Muscle layer of colon (tissue), 2 donors: ENCODE results near the gene TNFRSF8.

Source experiments
- H3K27ac ChIP-seq: one replicate; pipeline ENCODE4 v1.7.0; 2013; ENCODE audit warnings: low read depth, mild to moderate bottlenecking, low read length, moderate library complexity
- H3K27me3 ChIP-seq, 2 donors: one replicate each; pipeline ENCODE4 v1.7.0; 2013; ENCODE audit warnings: low read length in 2 of 2, mild to moderate bottlenecking in 2 of 2; ENCODE audit not compliant: insufficient read depth in 2 of 2, control insufficient read depth in 1 of 2
- H3K36me3 ChIP-seq: one replicate; pipeline ENCODE4 v1.7.0; 2013; ENCODE audit warnings: mild to moderate bottlenecking, low read length; ENCODE audit not compliant: insufficient read depth
- H3K4me1 ChIP-seq: one replicate; pipeline ENCODE4 v1.7.0; 2013; ENCODE audit warnings: mild to moderate bottlenecking, low read length; ENCODE audit not compliant: insufficient read depth
- H3K4me3 ChIP-seq, 2 donors: one replicate each; pipeline ENCODE4 v1.7.0; 2013; ENCODE audit warnings: low read length in 2 of 2, low read depth in 1 of 2, mild to moderate bottlenecking in 1 of 2, moderate library complexity in 1 of 2
- H3K9ac ChIP-seq: one replicate; pipeline ENCODE4 v1.7.0; 2013; ENCODE audit warnings: low read length
- H3K9me3 ChIP-seq: one replicate; pipeline ENCODE4 v1.7.0; 2013; ENCODE audit warnings: mild to moderate bottlenecking, low read length
- donor health status: abdominal sarcoma.
- donor health status: Adenocarcinoma of cecum.

The TNFRSF8 gene

GRCh38 chr1:12141163-12141850 lies 78.2 kb downstream of the TNFRSF8 start:
- no peaks in the 10 kb centered on the region for H3K9me3 ChIP-seq
- no peak overlapping the region for H3K27ac ChIP-seq
- no peak overlapping the region for H3K9ac ChIP-seq
- no peak overlapping the region for H3K4me3 ChIP-seq
- no peaks in the 10 kb centered on the region for H3K36me3 ChIP-seq
- H3K4me1 ChIP-seq = peaks cover 6% of the 10 kb centered on the region
- H3K27me3 ChIP-seq = no peaks in the 10 kb centered on the region

DNA sequence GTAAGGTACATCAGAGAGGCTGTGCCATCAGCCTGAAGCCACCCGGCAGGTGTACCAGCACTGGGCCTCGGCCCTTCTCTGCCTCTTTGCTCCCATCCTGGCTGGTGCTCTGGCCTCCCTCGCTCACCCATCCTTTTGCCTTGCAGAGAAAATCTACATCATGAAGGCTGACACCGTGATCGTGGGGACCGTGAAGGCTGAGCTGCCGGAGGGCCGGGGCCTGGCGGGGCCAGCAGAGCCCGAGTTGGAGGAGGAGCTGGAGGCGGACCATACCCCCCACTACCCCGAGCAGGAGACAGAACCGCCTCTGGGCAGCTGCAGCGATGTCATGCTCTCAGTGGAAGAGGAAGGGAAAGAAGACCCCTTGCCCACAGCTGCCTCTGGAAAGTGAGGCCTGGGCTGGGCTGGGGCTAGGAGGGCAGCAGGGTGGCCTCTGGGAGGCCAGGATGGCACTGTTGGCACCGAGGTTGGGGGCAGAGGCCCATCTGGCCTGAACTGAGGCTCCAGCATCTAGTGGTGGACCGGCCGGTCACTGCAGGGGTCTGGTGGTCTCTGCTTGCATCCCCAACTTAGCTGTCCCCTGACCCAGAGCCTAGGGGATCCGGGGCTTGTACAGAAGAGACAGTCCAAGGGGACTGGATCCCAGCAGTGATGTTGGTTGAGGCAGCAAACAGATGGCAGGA lies 79.2 kb downstream of the TNFRSF8 start:
- Histone ChIP-seq H3K36me3 (no peaks in the 10 kb centered on the region), H3K9me3 (no peaks in the 10 kb centered on the region), H3K4me1 (peaks cover 6% of the 10 kb centered on the region), H3K27me3 (no peaks in the 10 kb centered on the region), H3K27ac (no peak overlapping the region), H3K9ac (no peak overlapping the region), H3K4me3 (no peak overlapping the region)

GRCh38 chr1:12142891-12143630 lies 80.0 kb downstream of the TNFRSF8 start:
- H3K27ac ChIP-seq = peak overlapping the region; percentile 60
- no peaks in the 10 kb centered on the region for H3K36me3 ChIP-seq
- no peaks in the 10 kb centered on the region for H3K27me3 ChIP-seq
- no peaks in the 10 kb centered on the region for H3K9me3 ChIP-seq
- H3K9ac ChIP-seq = no peak overlapping the region
- peaks cover 6% of the 10 kb centered on the region for H3K4me1 ChIP-seq
- no peak overlapping the region for H3K4me3 ChIP-seq

GRCh38 chr1:12143631-12144155 lies 80.6 kb downstream of the TNFRSF8 start:
- peak overlapping the region; percentile 60 for H3K27ac ChIP-seq
- no peak overlapping the region for H3K4me3 ChIP-seq
- H3K27me3 ChIP-seq = no peaks in the 10 kb centered on the region
- peaks cover 6% of the 10 kb centered on the region for H3K4me1 ChIP-seq
- H3K9me3 ChIP-seq = no peaks in the 10 kb centered on the region
- H3K9ac ChIP-seq = no peak overlapping the region
- H3K36me3 ChIP-seq = no peaks in the 10 kb centered on the region

- peaks cover 6% of the 10 kb centered on the region for H3K4me1 ChIP-seq
- H3K36me3 ChIP-seq = no peaks in the 10 kb centered on the region
- H3K9me3 ChIP-seq = no peaks in the 10 kb centered on the region
- H3K27ac ChIP-seq = peak overlapping the region; percentile 52
- no peaks in the 10 kb centered on the region for H3K27me3 ChIP-seq
- H3K4me3 ChIP-seq = no peak overlapping the region
- no peak overlapping the region for H3K9ac ChIP-seq
Measured at GRCh38 chr1:12144236-12144635, 81.1 kb downstream of the TNFRSF8 start.

GRCh38 chr1:12144969-12145368 lies 81.9 kb downstream of the TNFRSF8 start:
- Histone ChIP-seq H3K27me3 (no peaks in the 10 kb centered on the region), H3K36me3 (no peaks in the 10 kb centered on the region), H3K4me3 (no peak overlapping the region), H3K27ac (no peak overlapping the region), H3K4me1 (peaks cover 6% of the 10 kb centered on the region), H3K9ac (no peak overlapping the region), H3K9me3 (no peaks in the 10 kb centered on the region)

- no peak overlapping the region for H3K9ac ChIP-seq
- H3K9me3 ChIP-seq = no peaks in the 10 kb centered on the region
- H3K27me3 ChIP-seq = no peaks in the 10 kb centered on the region
- H3K4me3 ChIP-seq = no peak overlapping the region
- no peaks in the 10 kb centered on the region for H3K36me3 ChIP-seq
- H3K27ac ChIP-seq = no peak overlapping the region
- peaks cover 6% of the 10 kb centered on the region for H3K4me1 ChIP-seq
Measured at GRCh38 chr1:12145616-12146342, 82.7 kb downstream of the TNFRSF8 start.

DNA sequence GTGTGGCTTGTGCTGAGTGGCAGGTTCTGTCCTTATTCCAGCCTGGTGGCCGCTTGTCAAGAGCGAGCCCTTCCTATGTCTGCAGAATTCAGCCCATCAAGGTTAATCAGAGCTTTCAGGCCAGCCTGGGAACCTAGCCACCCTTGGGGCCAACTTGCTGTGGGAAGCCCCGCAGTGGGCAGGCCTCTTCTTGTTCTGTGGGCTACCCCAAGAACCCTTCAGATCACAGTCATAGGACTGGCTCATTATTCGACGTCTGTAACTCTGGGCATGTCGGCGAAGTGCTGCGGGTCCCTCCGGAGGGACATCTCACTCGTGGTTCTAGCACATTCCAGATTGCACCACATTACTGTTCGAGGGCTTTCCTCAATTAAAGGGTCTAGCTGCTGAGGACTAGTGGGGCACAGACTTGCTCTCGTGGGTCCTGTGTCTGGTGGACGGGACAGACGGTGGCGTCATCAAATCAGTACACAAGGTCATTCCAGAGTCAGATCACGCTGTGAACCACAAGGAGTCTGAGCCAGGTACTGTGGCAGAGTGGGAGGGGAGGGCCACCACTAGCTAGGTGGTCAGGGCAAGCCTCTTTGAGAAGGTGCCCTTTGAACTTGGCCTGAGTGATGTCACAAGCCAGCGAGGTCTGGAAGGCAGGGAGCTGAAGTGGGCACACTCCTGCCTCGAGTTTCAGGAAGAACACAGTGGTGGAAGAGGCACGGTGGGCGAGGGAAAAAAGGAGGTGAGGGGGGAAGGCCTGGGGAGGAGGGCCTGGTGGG lies 83.4 kb downstream of the TNFRSF8 start:
- no peaks in the 10 kb centered on the region for H3K27me3 ChIP-seq
- H3K9me3 ChIP-seq = no peaks in the 10 kb centered on the region
- H3K9ac ChIP-seq = no peak overlapping the region
- no peaks in the 10 kb centered on the region for H3K36me3 ChIP-seq
- H3K4me1 ChIP-seq = peaks cover 6% of the 10 kb centered on the region
- no peak overlapping the region for H3K27ac ChIP-seq
- H3K4me3 ChIP-seq = no peak overlapping the region

- peak overlapping the region; percentile 14 for H3K27ac ChIP-seq
- peaks cover 6% of the 10 kb centered on the region for H3K4me1 ChIP-seq
- no peaks in the 10 kb centered on the region for H3K36me3 ChIP-seq
- H3K9me3 ChIP-seq = no peaks in the 10 kb centered on the region
- no peak overlapping the region for H3K9ac ChIP-seq
- no peak overlapping the region for H3K4me3 ChIP-seq
- no peaks in the 10 kb centered on the region for H3K27me3 ChIP-seq
Measured at GRCh38 chr1:12147201-12147701, 84.1 kb downstream of the TNFRSF8 start.

- Histone ChIP-seq H3K36me3 (no peaks in the 10 kb centered on the region), H3K4me3 (no peak overlapping the region), H3K27me3 (no peaks in the 10 kb centered on the region), H3K27ac (no peak overlapping the region), H3K9me3 (no peaks in the 10 kb centered on the region), H3K9ac (no peak overlapping the region), H3K4me1 (peaks cover 6% of the 10 kb centered on the region)
Measured at GRCh38 chr1:12148160-12148957, 85.3 kb downstream of the TNFRSF8 start.
